HUDEP-2 (cell line): ENCODE data around the gene ALKBH5.
A peak's percentile ranks its signal among the peaks of the same experiment; 100 is the strongest.

Experiments
- DNase-seq, 76 experiments: peaks; one replicate each; lab custom pipeline; 2025; ENCODE audit not compliant: unreplicated experiment in 76 of 76; lab: John Stamatoyannopoulos, UW

ALKBH5 gene

DNA sequence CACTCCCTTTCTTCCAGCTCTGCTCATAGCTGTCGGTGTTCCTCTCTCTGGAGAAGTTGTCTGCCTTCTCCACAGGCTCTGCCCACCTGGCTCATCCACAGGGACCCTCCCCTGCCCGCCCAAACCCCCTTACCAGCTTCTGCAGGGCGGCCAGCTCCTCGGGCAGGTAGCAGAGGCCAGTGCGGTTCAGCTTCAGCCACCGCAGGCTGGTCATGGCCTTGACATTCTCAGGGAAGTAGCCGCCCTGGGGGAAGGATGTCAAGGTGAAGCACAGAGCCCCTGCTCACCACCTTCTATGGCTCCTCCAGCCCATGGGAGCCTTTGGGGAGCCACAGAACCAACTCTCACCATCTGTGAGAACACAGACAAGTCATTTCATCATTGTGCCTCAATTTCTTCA is 73.1 kb downstream of the ALKBH5 start:
- DNase-seq, result no peak

GRCh38 chr17:18257268-18257981 is 73.8 kb downstream of the ALKBH5 start:
- DNase-seq, result peak in 4 of 76 experiments; percentile 45 to 60 (median 56)

DNA sequence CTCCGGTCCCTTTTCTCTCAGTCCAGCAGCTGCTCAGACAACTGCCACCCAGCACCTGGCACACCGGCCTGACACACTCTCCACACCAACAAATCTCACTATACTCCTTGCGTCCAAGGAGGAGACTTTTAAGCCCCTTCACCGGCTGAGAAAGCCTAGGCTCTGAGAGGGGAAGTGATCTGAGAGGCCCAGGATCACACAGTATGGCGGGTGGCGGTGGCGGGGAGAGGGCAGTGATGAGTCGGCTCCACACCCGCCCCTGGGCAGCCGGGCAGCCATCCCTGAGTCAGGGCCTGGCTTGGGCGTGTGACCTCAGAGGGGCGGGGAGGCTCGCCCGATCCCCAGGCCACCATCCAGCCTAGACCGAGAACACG is 74.3 kb downstream of the ALKBH5 start:
- peak in 66 of 76 experiments; percentile 9 to 71 (median 52) for DNase-seq

GRCh38 chr17:18258356-18259038 is 74.9 kb downstream of the ALKBH5 start, which contains the start of gene FLII:
Gene FLII (minus strand): TSS chr17:18258738. CDS start chr17:18258690, 48 bp downstream.
- DNase-seq, result peak in 30 of 76 experiments; percentile 9 to 59 (median 36)
